C1 segment of cervical spinal cord (tissue), 14 donors: Measurements from ENCODE around the gene DOCK4.

Experiments
- DNase-seq, 14 donors: peaks; one replicate each; lab custom pipeline; 2025; lab: John Stamatoyannopoulos, UW

The DOCK4 gene

DNA sequence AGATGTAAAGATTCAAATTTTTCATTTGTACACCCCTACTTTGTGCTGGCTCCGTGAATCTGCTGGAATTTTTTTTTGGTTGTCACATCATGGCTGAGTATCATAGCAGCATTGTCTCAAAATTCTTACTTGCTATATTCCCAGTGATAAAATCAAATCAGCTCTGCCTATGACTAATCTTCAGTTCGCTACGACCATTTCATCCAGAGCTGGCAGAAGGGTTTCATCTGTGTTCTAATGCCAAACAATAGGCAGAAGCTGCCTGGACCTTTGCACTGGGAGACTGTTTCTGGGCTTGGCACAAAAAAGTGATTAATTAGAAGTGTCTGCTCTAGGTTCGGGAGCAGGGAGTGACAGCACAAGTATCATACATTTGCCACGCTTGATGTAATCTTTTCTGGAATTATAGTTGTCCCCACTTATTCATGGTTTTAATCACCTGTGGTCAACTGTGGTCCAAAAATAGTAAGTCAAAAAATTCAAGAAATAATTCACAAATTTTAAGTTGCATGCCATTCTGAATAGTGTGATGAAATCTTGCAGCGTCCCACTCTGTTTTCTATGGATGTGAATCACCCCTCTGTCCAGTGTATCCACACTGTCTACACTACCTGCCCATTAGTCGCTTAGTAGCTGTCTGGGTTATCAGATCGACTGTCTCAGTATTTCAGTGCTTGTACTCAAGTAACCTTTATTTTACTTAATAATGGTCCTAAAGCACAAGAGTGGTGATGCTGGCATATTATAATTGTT lies 523.4 kb downstream of the DOCK4 start:
- DNase-seq: no peak

DNA sequence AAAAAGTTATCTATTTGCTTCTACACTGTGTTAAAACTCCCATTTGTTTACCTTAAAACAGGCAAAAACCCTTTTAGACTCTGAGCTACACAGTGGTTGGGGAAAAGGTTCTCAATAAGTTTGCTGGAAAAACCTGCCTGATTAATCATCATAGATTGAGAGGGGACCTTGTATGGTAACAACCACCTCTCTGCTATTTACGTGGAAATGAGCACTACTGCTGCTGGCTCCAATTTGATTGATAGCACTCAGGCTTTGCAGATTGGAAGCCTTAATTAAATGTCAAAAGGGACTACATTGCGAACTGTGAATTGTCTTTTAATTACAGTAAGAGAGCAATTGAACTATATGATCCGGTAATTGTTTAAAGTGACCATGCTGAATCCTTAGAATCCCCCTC lies 525.0 kb downstream of the DOCK4 start:
- no peak for DNase-seq

DNA sequence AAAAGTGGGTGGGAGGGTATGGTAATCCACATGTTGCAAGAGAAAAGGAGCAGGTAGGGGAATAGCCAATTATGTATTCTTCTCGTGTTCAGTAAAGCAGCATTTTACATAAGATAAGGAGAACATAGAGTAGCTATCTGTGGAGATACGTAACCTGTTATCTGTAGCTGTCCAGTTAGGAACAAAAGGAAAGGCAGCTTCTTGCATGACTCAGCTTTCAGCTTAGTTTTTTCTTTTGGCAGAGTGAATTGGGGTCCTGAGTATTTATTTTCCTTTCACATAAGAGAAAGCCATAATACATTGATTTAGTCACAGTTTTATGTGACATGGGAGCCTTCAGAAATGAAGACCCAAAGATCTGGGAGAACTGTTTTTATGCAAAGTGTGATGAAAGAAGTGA lies 527.2 kb downstream of the DOCK4 start:
- no peak for DNase-seq

DNA sequence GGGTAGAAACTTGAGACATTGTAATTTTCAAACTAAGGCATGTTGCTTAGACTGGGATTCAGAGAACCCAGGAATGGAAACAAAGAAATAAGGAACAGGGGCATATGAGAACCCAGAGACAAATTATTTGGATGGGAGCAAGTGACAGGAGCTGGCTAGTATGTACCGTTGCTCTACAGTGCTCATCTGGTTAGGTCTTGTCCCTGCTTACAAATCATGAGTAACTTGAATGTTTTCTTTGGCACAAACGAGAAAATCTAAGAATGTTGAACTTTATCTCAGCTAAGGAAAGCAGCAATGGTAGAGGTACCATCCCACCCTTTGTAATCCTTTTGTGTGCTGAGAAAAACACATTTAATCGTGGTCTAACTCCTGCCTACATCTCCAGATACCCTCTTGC lies 527.9 kb downstream of the DOCK4 start:
- no peak for DNase-seq

DNA sequence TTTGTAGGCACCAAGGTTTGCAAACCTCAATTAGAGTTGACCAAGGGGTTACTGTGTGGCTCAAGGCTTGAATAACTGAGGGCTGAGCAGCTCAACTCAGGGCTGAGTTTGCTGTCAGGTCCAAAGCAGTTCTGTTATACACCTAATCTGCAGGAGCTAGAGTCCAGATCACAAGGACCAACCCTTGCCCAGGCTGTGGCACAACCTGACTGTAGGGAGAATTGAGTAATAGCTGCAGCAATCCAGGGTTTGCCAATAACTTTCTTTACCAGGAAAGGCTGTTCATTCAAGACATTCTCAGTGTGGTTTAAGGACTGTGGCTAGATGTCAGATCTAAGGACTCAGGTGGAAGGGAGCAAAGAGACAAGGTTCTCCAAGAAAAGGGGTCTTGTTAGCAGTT lies 528.4 kb downstream of the DOCK4 start:
- DNase-seq: no peak

DNA sequence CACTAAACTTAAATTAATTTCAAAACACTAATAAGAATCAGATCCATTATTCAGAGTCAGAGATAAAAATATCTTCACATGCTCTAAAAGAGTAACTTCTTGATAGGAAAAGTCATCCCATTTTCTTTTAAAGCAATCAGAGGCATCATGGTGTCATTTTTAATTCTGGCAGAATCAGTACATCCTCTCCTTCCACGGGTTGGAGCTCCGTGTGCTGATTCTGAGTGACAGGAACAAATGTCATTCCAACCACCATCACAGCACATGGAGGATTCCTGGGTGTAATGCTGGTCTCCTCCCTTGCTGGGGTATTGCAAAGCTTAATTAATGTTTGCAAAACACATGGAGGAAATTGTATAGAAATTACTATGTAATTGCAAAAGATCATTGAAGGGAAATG lies 529.4 kb downstream of the DOCK4 start:
- no peak for DNase-seq
